ENCODE measurements around the gene CCR8. TPM values are rescaled to one million over a fixed set of nuclear protein-coding genes. Genes with fewer than 3 reads are reported as not detected.

CCR8 gene
- total RNA-seq, 1 experiment from 2014 or later: not detected

- BruUV-seq (replicated peaks): no TSS peak
- no peaks in the 10 kb centered on the region for H3K4me1 ChIP-seq (ENCODE audit: control insufficient read depth in 1 of 2, insufficient read depth in 2 of 2, low read length in 2 of 2)
- H4K20me1 ChIP-seq (ENCODE audit: insufficient read depth): no peaks in the 10 kb centered on the region
- no peaks in the 10 kb centered on the region for H3K9me3 ChIP-seq (ENCODE audit: control insufficient read depth in 1 of 2, insufficient read depth in 1 of 2, low read depth in 1 of 2, low read length in 2 of 2)
- no peaks in the 10 kb centered on the region for H3K36me3 ChIP-seq (ENCODE audit: control insufficient read depth in 1 of 2, insufficient read depth in 2 of 2, low read length in 2 of 2)
- ChIA-PET POLR2A (interaction anchor here (0.6 kb wide), 1 partner anchor 14 kb away, joined by 5 read pairs; no protein-coding TSS in a partner anchor), CTCF (no interaction called here), RAD21 (ENCODE audit: low non-redundant PET in 1 of 2, low total read pairs in 2 of 2, uncharacterized antibody in 2 of 2, unreplicated experiment in 2 of 2) (no interaction called here)
- no peak overlapping the region for H3K4me3 ChIP-seq (replicated peaks in 1 of 2; ENCODE audit: low read depth in 1 of 2, low read length in 2 of 2)
- no peak overlapping the region for H3K4me2 ChIP-seq (ENCODE audit: low read length)
- TF ChIP-seq ZBTB33 (IDR thresholded peaks at IDR 0.05; ENCODE audit: extremely low read depth, insufficient replicate concordance, low read length) (no peak), SIN3A (IDR thresholded peaks at IDR 0.05; ENCODE audit: low read depth) (no peak), JUND (IDR thresholded peaks at IDR 0.05) (no peak), TCF7L2 (IDR thresholded peaks at IDR 0.05; ENCODE audit: borderline replicate concordance, extremely low read depth, insufficient read depth, insufficient read length) (no peak), CBX3 (IDR thresholded peaks at IDR 0.05; ENCODE audit: low read depth) (no peak)
- H3K79me2 ChIP-seq (ENCODE audit: insufficient read depth, low read length): no peaks in the 10 kb centered on the region
- H3K9me2 ChIP-seq (ENCODE audit: insufficient read depth): no peaks in the 10 kb centered on the region
- no peak for ATAC-seq
- no peak overlapping the region for H3K27ac ChIP-seq (ENCODE audit: low read depth, low read length)
- H3K9ac ChIP-seq (ENCODE audit: low read length): no peak overlapping the region
- intact Hi-C loops (cut with micrococcal nuclease): no loop called here
- H3K27me3 ChIP-seq (ENCODE audit: insufficient read depth, low read length): peaks cover 32% of the 10 kb centered on the region
- H2AFZ ChIP-seq (ENCODE audit: low read depth, low read length, poor library complexity, severe bottlenecking): no peak overlapping the region
- DNase-seq (ENCODE audit: low read depth, low spot score): no peak
Observed at GRCh38 chr3:39344746-39345344, 15.3 kb downstream of the CCR8 start.

GRCh38 chr3:39346785-39347585 lies 17.5 kb downstream of the CCR8 start:
- Histone ChIP-seq H2AFZ (ENCODE audit: low read depth, low read length, poor library complexity, severe bottlenecking) (no peak overlapping the region), H3K4me2 (ENCODE audit: low read length) (no peak overlapping the region), H4K20me1 (ENCODE audit: insufficient read depth) (no peaks in the 10 kb centered on the region), H3K9ac (ENCODE audit: low read length) (no peak overlapping the region), H3K36me3 (ENCODE audit: control insufficient read depth in 1 of 2, insufficient read depth in 2 of 2, low read length in 2 of 2) (no peaks in the 10 kb centered on the region), H3K27me3 (ENCODE audit: insufficient read depth, low read length) (peaks cover 24% of the 10 kb centered on the region), H3K4me1 (ENCODE audit: control insufficient read depth in 1 of 2, insufficient read depth in 2 of 2, low read length in 2 of 2) (no peaks in the 10 kb centered on the region), H3K27ac (ENCODE audit: low read depth, low read length) (no peak overlapping the region), H3K9me2 (ENCODE audit: insufficient read depth) (no peaks in the 10 kb centered on the region), H3K79me2 (ENCODE audit: insufficient read depth, low read length) (no peaks in the 10 kb centered on the region), H3K9me3 (ENCODE audit: control insufficient read depth in 1 of 2, insufficient read depth in 1 of 2, low read depth in 1 of 2, low read length in 2 of 2) (no peaks in the 10 kb centered on the region), H3K4me3 (replicated peaks in 1 of 2; ENCODE audit: low read depth in 1 of 2, low read length in 2 of 2) (no peak overlapping the region)
- ATAC-seq: no peak
- BruUV-seq (replicated peaks): no TSS peak
- ChIA-PET RAD21 (ENCODE audit: low non-redundant PET in 1 of 2, low total read pairs in 2 of 2, uncharacterized antibody in 2 of 2, unreplicated experiment in 2 of 2) (no interaction called here), POLR2A (no interaction called here), CTCF (no interaction called here)
- DNase-seq (ENCODE audit: low read depth, low spot score): no peak
- no peak for TF ChIP-seq JUND (IDR thresholded peaks at IDR 0.05)
- no peak for TF ChIP-seq ATF3 (IDR thresholded peaks at IDR 0.05)
- no peak for TF ChIP-seq RAD21 (IDR thresholded peaks at IDR 0.05; ENCODE audit: low read depth)
- TF ChIP-seq FOSL1 (IDR thresholded peaks at IDR 0.05; ENCODE audit: low read depth): no peak
- TF ChIP-seq ELF1 (IDR thresholded peaks at IDR 0.05; ENCODE audit: borderline replicate concordance, low read depth): no peak
- no peak for TF ChIP-seq EZH2 (IDR thresholded peaks at IDR 0.05)
- TF ChIP-seq SRF (IDR thresholded peaks at IDR 0.05; ENCODE audit: low read depth): no peak
- intact Hi-C loops (cut with micrococcal nuclease): no loop called here
